NCI-H526 treated with DMSO at 0.1 percent for 48 hours (cell line): ENCODE data around the gene KIF5B.
"Not testable (repeated sequence)": the region's sequence is repeated elsewhere in the genome, so short reads cannot be mapped to it uniquely, and the experiment has no call there.

Source experiments
- DNase-seq: peaks from one replicate; lab custom pipeline; 2025; lab: John Stamatoyannopoulos, UW

KIF5B gene

GRCh38 chr10:32059472-32059871 is 3.2 kb upstream of the KIF5B start:
- no peak for DNase-seq

- no peak for DNase-seq
Observed at GRCh38 chr10:32057036-32057372, 779 bp upstream of the KIF5B start.

DNA sequence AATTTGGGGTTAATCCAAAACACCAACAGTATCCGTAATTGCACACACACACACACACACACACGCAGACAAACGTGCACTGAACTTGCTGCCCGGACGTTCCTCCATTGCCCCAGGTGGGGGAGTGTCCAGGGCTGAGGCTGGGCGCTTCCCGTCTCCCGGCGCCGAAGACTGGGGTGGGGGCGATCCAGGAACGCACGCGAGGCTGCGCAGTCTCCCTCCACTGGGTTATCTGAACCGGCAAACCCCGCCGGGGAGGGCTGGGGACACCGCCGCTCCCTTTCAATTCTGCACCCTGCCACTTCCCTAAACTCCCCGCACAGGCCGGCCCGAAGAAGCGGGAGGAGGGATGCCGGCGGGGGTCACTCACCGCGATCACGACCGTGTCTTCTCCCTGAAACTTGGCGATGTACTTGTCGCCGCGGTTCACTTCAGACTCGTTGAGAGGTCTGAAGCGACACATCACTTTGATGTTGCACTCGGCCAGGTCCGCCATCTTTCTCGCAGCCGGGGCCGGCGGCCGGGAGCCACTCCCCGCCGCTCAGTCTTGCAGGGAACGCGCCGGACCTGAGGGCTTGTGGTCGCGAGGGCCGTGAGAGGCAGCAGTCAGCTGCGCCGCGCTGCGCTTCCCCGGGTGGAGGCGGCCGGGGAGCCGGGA is 618 bp downstream of the KIF5B start:
- DNase-seq, result peak; percentile 53

DNA sequence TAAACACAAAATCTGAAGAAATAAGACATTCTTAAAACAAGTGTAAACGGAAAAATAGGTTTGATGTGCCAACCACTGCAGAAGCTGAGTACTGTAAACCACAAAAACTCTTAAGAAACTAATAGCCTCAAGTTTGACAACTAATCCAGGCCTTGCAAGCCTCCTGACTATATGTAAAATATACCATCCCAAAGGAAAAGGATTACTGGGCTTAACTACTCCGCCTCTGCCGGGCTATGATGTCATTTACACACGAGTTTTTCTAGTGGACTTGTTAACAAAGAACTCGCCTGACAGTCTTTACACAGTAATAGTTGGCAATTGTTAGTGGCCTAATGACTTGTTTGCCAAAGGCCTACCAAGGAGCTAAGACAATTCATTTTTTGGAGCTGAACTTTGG is 2.1 kb downstream of the KIF5B start:
- DNase-seq, result no peak

DNA sequence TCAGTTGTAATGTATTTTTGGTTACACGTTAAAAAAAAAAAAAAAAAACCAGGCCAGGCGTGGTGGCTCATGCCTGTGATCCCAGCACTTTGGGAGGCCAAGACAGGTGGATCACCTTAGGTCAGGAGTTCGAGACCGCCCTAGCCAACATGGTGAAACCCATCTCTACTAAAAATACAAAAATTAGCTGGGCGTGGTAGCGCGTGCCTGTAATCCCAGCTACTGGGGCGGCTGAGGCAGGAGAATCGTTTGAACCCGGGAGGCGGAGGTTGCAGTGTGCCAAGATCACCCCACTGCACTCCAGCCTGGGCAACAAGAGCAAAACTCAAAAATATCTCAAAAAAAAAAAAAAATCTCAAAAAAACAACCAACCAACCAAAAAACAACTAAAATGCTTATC is 2.8 kb downstream of the KIF5B start:
- not testable (repeated sequence) for DNase-seq

GRCh38 chr10:32051926-32052325 is 4.3 kb downstream of the KIF5B start:
- no peak for DNase-seq

DNA sequence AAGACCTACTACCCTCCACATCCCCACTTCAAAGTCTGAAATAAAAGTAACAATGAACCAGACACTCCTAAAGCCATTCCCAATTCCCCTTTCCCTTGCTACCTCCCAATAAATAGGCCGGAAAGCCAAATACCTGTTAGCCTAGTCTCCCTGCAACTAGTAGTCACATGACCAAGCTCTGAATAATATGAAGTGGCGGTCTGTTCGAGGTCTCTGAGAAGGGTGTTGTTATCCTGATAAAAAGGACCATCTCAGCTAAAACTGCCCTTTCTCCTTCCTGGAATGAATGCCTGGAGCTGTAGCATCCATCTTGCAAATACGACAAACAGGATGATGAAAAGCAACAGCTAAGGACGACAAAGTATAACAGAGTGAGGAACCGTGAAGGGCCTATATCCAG is 6.0 kb downstream of the KIF5B start:
- DNase-seq, result no peak

- no peak for DNase-seq
Observed at GRCh38 chr10:32049113-32049512, 7.1 kb downstream of the KIF5B start.

DNA sequence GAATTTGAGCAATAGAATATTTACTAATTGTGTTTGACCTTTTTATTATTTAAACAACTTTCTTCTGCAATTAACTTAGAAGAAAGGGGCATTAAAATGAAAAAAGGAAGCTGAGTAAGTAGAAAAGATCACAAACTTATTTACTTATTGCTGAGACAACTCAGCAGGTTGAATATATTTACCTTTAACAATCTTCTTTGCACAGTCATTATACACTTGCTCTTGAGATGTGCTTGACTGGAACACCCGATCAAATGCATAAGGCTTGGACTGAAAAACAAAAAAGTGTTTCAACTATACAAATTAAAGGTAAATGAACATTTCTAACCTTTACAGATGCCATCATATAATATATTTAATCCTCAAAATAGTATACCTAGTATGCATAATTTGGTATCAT is 7.9 kb downstream of the KIF5B start:
- no peak for DNase-seq

DNA sequence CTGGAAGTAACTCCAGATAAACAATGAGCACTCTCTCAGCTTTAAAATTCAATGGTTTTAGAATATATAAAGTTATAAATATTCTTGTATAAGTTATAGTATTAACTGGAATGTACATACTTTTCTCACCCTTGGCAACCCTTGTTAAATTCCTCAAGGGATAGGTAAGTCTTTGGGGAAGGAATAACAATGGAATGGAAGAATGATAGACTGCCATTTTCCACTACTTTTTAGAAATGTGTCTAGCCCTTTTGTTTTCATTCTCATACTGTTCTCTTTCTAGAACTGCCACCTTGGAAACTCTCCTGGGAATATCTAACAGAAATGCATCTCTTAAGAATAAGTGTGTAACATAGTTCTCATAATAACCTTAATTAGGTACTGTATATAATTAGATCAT is 8.3 kb downstream of the KIF5B start:
- DNase-seq, result no peak

- DNase-seq, result no peak
Observed at GRCh38 chr10:32046151-32046550, 10.1 kb downstream of the KIF5B start.

DNA sequence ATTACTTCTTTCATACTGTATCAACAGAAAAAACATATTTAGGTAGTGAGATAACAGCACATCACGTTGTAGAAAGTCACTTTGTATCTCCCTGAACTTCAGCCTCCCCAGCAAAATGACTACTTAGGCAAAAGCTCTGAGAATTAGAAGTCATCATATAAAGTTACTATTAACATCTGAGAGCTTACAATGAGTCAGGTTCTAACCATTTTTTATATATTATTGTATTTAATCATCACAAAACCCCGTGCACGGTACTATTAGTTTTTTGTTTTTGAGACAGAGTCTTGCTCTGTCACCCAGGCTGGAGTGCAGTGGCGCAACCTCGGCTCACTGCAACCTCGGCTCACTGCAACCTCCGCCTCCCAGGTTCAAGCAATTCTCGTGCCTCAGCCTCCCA is 13.5 kb downstream of the KIF5B start:
- DNase-seq, result not testable (repeated sequence)

GRCh38 chr10:32041290-32042028 is 14.8 kb downstream of the KIF5B start:
- DNase-seq, result no peak

GRCh38 chr10:32039734-32040133 is 16.5 kb downstream of the KIF5B start:
- peak; percentile 69 for DNase-seq

- DNase-seq, result peak; percentile 3
Observed at GRCh38 chr10:32038777-32039176, 17.4 kb downstream of the KIF5B start.

GRCh38 chr10:32036922-32037321 is 19.3 kb downstream of the KIF5B start:
- no peak for DNase-seq

DNA sequence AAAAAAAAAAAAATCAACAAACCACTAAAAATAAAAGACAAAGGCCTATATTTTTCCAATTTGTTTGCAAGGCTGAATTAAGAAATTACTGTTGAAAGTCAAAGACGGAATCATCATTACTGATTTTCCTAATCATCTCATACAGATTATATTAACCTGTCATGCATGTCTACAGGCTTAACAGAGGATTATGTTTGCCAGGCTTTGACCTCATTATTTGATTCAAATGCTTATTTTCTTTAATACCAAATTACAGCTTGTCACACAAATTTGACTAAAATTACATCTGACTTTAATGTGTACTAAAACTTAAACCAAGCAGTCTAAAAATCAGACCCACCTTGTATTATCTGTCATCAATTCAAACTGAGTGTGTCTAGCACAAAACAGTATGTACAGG is 21.2 kb downstream of the KIF5B start:
- DNase-seq, result no peak

GRCh38 chr10:32033171-32033570 is 23.1 kb downstream of the KIF5B start:
- DNase-seq, result no peak

GRCh38 chr10:32031920-32032319 is 24.3 kb downstream of the KIF5B start:
- DNase-seq, result no peak

GRCh38 chr10:32031424-32031823 is 24.8 kb downstream of the KIF5B start:
- DNase-seq, result no peak

- no peak for DNase-seq
Observed at GRCh38 chr10:32028710-32029109, 27.5 kb downstream of the KIF5B start.

GRCh38 chr10:32023264-32023663 is 33.0 kb downstream of the KIF5B start:
- DNase-seq, result no peak

DNA sequence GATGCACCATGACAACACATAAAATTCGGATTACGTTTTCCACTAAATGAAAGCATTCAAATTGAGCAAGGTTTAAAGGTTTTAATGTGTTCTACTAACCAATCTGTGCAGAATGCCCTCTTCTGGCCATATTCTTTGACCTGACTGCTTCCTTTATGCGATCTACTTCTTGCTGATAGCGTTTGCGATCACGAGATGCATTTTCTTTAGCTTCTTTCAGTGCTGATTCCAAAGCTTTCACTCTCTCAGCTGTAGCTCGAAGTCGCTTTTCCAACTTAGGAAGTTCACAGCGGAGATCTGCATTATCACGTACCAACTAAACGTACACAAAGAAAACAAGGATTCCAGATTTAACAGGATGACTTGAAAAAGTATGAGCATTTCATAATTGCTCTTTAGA is 39.2 kb downstream of the KIF5B start:
- no peak for DNase-seq

- no peak for DNase-seq
Observed at GRCh38 chr10:32015386-32015785, 40.8 kb downstream of the KIF5B start.
